GM21528 (cell line): ENCODE results near the gene PTPRN2.
"Not testable (repeated sequence)": the region's sequence is repeated elsewhere in the genome, so short reads cannot be mapped to it uniquely, and the experiment has no call there.

Experiments used
- ATAC-seq: cut with Tn5 transposase; IDR thresholded peaks from one replicate; pipeline ENCODE4 v1.9.1; 2021; ENCODE audit warnings: mild to moderate bottlenecking, moderate library complexity; ENCODE audit not compliant: unreplicated experiment, low FRiP score

Gene PTPRN2

DNA sequence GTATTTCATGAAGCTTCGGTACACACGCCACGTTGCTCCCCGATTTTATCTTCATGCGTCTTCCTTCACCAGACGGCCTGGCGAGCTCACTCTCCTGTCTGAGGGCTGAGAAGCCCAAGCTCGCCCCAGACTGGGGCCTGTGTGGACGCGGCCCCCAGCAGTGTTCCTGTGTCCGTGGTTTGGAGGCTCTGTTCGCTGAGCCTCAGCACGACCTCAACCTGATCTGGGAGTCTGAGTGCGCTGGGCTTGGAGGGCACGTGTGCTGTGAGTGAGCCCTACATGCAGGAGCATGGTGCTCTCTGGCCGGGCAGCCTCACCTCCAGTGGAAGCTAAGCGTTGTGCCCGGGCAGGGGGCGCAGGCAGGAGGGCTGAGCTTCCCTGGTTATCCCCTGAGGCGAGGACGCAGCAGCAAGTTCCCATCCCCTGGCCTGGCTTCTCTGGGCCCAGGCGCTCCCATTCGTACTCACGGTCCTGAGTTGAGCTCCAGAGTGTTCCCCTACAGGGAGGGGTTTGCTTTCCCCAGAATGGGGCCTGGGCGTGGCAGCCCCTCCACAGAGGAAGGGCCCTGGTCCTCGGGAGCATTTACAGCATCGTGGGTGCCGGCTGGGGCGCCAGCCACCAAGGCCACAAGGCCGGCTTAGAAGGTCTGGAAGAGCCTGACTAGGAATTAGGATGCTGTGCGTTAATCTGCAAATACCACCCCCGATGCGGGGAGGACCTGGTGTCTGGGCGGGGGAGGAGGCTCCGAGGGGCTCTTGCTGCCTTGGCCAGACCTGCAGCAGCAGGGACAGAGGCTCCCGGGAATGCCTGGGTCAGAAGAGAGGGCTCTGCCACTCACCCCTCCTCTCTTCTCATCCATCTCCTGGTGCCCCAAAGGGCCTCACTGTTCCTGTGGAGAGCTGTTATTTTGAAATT is 850.2 kb downstream of the PTPRN2 start:
- no peak for ATAC-seq

DNA sequence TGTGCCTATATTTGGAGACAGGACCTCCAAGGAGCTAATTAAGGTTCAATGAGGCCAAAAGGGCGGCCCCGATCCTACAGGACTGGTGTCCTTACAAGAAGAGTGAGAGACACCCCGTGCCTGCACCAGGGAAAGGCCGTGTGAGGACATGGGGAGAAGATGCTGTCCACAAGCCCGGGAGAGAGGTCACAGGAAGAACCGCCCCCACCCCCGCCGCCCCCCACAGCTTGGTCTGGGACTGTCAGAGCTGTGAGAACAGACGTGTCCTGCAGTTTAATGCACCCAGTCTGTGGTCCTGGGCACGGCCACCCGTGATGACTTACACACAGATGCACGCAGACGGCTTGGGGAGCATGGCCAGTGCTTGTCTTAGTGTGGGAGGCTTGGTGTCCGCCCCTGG is 851.3 kb downstream of the PTPRN2 start:
- ATAC-seq: no peak

DNA sequence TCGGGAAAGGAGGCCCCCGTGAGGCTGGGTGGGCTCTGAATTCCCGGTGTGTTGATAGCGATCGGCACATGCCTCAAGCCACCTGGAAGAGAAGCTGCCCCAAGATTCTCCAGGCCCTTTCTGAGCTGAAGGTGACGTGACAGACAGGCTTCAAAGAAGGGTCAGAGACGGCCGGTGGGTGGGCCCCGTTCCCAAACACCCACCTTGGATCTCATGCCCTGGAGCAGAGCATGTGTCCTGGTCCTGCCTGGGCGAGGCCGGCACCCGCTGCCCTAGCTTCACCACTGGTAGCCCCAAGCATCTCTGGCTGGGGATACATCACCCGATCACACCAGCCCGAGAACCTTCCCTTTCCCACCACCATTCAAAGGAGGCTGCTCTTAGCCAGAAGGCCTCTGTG is 851.8 kb downstream of the PTPRN2 start:
- no peak for ATAC-seq

DNA sequence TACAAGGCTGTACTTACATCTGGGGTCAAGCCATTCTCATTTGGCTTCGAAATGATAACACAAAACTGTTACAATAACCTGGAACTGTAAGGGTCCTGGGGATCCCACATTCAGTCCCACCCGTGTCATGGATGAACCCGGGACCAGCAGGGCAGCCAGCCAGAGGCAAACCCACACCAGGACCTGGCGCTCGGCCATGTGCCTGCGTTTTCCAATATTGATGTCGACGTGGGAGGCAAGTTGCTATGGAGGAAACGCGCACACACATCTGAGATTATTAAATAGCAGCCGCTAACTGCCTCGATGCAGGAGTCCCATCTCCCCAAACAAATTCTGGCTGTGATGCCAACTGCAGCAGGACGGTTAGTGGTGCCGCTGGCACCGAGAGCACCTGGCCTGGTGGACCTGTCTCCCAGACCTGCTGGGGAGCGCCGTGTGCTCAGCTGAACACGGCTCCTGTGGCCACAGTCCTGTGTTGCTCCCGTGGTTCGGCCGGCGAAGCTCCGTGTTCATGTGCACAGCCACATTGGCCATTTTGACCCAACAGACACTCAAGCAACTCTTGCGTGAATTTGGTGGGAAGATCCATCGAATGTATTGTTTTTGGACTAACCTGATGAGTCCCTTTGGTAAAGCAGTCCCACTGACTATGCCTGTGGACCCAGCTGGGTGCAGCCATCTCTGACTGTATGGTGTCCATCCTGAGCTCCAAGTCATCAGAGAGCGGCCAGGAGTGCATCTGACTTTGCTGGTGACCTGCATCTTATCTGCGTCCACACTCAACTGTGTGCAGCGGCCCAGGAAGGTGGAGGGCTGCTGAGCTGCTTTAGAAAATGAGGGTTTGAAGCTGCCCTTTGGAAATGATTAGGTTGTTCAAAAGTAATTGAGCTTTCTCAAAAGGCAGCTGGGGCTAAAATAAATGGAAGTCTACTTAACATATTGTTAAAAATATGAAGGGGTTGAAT is 852.7 kb downstream of the PTPRN2 start:
- ATAC-seq: no peak

DNA sequence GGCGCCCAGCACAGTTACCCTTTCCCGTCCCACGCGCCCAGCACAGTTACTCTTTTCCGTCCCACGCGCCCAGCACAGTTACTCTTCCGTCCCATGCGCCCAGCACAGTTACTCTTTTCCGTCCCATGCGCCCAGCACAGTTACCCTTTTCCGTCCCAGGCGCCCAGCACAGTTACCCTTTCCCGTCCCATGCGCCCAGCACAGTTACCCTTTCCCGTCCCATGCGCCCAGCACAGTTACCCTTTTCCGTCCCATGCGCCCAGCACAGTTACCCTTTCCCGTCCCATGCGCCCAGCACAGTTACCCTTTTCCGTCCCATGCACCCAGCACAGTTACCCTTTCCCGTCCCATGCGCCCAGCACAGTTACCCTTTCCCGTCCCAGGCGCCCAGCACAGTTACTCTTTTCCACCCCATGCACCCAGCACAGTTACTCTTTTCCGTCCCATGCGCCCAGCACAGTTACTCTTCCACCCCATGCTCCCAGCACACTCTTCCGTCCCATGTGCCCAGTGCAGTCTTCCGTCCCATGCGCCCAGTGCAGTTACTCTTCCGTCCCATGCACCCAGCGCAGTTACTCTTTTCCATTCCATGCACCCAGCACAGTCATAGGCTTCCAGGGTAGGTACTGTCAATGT is 853.7 kb downstream of the PTPRN2 start:
- ATAC-seq: not testable (repeated sequence)

DNA sequence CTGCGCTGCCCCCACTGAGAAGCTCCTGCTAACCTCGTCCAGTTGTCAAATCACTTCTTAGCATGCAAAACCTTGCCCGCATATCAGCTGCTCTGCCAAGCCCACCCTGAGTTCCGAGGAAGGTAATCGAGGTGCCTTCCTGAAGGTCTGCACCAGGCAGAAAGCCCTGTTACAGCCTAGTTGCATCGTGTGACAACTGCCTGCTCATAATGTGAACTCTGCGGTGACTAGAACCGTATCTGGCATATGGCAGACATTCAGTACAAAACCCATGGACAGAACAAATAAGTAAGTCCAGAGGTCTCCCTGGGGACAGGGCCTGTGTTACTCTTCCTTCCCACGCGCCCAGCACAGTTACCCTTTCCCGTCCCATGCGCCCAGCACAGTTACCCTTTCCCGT is 856.5 kb downstream of the PTPRN2 start:
- ATAC-seq: no peak

DNA sequence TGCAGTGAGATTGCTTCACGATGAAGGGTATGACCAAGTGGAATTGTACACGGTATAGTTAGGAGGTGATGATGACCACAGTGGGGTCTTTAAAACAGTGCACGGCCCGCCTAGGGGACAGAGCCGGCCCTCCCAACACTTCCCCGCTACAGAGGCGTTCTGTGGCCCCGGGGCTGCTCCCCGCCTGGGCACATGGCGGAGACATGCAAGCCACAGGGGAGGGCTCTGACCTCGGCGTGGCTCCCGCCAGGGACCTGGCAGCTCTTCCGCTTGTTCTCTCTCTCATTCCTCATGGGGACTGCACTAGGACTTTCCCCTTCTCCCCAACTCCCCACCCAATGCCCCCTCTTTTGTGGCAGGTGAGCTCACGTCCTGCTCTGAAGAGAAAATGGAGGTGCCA is 857.0 kb downstream of the PTPRN2 start:
- ATAC-seq: no peak

DNA sequence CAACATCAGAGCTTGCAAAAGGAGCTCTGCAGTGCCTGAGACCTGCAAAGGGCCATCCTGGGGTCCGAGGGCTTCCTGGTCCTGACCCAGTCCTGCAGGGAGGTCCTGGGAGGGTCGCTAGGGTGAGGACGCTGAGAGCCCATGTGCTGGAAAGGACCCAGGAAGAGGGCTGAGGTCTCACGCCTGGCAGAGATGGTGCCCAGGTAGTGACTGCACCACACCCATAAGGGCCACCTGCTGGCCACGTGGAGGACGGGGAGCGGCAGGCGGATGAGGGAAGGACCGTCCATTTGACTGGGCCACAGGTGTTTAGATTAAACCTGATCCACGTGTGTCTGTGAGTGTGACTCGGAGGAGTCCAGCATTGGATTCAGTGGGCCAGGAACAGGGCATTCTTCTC is 858.1 kb downstream of the PTPRN2 start:
- ATAC-seq: no peak

DNA sequence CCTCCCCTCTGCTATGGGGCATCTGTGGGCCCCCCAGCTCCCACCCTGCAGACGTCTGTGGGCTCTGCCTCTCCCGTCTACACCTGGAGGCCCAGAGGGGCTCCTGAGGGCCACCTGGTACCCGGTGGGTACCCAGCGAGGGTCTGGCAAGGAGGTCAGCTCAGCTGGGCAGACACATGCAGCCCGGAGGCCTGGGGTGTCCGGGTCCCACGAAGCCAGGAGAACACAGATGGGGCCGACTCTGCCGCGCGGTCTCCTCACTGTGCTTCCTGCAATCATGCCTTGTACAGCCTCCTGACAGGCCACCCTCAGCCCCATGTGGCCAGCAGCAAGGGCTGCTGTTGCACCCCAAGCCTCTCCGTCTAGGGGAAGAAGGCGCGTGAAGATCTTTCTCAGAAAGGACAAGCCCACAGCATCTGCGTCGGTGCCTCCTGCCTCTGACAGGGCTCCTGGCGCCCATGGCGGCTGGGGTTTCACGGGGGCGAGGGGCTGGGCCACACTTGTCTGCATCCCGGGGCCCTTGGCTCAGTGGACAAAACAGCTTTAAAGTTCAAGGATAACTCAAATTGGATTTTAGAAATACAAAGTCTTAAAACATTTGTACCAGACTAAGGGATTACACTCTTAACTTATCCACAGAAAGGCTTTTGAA is 859.5 kb downstream of the PTPRN2 start:
- ATAC-seq: no peak

DNA sequence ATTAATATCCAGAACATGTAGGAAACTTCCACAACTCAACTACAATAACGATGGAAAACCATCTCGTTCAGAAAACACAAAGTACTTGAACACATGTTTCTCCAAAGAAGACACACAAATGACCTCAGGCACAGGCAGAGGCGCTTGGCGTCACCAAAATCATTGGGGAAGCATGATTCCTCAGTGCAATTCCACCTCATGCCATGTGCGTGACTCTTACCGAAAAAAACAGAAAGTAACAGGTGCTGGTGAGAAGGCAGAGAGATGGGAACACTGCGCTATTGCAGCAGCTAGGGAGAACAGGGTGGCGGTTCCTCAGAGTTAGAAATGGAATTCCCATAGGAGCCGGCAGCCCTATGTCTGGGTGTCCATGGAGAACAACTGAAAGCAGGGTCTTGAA is 860.9 kb downstream of the PTPRN2 start:
- ATAC-seq: no peak

DNA sequence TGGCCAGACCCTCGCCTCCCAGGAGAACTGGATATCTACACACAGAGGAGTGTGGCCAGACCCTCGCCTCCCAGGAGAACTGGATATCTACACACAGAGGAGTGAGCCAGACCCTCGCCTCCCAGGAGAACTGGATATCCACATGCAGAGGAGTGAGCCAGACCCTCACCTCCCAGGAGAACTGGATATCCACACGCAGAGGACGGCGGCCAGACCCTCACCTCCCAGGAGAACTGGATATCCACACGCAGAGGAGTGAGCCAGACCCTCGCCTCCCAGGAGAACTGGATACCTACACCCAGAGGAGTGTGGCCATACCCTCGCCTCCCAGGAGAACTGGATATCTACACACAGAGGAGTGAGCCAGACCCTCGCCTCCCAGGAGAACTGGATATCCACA is 862.3 kb downstream of the PTPRN2 start:
- not testable (repeated sequence) for ATAC-seq

DNA sequence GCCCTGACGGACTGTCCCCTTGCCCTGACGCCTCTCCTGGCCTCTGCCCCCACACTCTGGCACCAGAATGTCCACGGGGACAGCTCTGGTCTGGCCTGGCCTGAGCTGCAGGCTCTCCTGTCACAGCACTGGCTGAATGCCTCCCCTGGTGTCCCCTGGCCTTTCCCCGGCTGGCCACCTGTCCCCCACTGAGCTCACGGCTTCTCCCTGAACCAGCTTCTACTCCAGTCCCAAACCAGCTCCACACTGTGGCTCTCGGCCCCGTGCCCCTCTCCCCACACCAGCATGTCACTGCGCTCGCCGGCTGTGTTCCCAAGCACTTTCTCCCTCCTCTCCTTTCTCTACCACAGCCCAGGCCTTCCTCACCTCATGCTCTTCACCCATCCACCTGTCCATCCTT is 864.4 kb downstream of the PTPRN2 start:
- no peak for ATAC-seq

DNA sequence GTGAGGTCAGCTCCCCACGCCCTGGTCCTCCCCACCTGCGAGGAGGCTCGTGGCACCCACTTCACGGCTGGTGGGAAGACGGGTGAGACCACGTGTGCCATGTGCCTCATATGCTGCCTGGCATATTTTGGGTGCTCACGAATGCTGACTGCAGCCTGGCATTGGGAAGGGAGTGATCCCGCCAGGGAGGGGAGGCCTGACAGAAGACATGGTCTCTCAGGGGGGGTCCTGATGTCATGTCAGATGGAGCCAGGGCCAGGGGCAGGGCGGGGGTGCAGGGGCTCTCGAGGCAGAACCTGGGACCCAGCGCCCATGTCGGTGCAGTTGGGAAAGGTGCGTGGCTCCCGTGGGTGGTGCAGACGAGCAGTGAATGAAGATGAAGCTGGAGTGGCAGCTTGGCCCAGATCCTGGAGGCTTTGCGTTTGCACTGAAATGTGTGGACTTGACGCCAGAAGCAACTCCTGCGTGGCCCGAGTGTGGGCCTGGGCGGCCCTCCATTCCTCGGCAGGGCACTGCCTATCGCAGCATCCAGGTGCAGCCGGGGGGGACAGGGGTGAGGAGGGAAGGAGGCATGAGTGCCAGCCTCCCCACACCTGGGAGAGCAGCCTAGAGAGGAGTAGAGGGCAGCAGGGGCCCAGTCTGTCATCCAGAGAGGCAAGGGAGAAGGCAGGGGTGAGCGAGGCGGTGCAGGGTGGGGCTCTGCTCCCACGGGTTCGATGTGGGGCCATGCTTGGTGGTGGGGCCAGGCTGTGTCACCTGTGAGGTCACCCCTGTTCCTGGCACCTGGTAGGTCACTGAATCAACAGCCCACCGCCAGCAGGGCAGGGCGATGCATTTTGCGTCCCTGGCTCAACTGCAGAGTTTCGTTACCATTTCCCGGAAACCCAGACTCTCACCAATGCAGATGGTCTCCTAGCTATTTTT is 865.2 kb downstream of the PTPRN2 start:
- no peak for ATAC-seq

DNA sequence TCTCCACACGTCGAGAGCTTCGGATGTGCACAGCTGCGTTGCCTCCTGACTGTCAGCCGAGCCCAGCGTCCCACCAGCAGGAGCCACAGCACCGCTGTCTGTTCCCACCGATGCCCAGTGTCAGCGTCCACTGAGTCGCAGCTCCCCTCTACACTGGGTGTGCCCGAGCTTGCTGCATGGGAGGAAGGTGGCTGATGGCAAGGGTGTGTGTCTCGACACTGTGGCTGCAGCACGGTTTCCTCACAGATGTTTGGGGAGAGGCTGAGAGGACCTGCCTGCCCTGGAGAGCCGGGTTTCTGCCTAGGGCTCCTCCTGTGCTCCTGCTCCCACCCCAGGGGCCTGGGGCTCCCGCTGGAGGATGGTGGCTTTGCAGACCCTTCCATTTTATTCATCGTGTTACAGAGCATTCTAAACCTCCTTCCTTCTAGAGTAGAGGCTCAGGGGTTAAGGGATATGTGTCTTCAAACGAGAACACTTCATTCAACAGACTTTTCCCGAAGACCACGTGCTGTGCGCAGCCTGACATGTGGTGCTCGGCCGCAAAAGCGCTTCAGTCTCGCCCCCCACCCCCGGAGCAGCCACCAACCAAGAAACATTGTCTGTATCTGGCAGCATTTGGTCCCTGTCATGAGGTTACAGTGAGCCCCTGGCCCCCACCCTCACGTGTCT is 866.0 kb downstream of the PTPRN2 start:
- no peak for ATAC-seq

DNA sequence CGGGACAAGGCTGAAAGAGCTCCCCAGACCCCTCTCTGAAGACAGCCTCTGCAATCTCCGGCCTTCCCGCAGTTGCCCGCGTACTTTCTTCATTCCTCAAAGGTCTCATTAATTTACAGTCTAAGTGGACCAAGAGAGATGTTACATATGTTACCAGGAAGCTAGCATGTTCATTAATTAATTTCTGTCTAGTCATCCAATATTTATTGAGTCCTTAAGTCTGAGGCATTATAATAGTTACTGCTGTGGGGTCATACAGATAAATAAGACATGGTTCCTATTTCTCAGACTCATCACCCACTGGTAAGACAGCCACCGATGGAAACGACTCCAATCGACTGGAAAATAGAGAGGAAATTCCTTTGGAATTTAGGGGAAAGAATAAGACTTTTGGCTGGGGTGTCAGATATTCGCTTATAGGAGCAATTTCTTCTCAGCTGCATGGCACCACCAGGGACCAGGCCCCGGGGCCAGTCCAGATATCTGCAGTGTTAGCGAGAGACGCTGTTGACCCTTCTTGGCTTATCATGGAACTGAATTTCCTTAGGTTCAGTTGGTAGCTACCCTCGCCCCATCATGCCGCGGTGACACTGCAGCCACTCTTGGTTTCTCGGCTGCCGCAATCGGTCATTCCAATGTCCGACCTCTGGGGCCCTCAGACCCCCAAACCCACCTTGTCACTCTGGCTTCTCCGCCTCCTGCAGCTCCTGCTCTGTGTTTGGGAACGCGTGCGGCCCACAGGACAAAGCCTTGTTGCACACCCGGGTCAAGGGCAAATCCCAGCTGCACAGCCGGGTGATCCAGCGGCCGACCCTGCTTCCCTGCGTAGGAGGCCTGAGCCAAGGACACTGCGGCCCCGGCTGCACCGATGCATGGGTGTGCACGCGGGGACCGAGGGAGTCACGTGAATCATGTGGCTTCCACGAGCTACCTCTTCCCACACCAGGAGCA is 867.6 kb downstream of the PTPRN2 start:
- no peak for ATAC-seq

DNA sequence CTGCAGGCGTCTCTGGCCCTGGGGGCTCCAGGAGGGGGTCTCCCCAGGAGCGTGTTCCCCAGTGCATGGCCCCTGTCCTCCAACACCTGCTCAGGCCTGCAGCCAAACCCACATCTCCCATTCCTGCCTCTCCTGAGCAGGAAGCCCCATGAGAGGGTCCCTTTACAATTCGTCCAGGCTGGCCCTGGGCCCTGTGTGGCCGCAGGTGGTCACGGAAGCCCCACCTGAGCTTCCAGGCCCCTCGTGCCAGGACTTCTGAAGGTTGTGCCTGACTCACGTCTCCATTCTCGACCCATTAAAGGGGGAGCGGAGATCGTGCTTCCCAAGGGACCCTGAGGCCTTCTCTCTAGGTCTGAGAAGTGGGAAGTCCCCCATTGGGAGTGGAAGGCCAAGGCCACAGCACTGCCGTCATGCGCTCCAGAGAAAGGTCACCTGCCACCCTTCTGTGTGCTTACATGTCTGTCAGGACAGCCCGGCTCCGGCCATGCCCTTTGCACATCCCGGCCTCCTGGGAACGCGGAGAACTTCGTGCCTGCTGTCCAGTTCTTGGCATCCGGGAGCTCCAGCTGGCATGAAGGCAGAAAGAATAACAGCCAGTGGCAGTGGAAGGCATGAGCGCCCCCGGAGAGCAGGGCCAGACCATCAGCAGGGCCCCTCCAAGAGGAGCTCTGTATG is 868.5 kb downstream of the PTPRN2 start:
- ATAC-seq: no peak

DNA sequence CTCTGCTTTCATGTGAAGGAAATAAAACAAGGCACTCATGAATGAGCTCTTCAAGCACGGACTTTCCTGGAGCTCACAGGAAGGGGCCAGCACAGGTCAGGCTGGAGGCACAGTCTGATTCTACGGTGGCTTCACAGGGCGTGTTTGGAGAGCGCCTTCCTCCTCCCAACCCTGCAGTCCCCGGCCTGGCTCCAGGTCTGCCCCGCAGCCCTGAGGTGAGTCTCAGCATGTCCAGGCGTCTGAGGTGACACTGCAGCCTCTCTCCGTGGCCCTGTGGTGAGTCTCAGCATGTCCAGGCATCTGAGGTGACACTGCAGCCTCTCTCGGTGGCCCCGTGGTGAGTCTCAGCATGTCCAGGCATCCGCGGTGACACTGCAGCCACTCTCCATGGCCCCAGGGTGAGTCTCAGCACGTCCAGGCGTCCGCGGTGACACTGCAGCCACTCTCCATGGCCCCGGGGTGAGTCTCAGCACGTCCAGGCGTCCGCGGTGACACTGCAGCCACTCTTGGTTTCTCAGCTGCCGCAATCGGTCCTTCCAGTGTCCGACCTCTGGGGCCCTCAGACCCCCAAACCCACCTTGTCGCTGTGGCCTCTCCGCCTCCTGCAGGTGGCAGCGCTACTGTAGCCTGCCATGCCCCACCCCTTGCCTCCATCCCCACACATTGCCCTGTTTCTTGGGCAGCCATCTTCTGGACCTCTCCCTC is 869.2 kb downstream of the PTPRN2 start:
- no peak for ATAC-seq
